ENCODE data around the gene REXO5.

The REXO5 gene

DNA sequence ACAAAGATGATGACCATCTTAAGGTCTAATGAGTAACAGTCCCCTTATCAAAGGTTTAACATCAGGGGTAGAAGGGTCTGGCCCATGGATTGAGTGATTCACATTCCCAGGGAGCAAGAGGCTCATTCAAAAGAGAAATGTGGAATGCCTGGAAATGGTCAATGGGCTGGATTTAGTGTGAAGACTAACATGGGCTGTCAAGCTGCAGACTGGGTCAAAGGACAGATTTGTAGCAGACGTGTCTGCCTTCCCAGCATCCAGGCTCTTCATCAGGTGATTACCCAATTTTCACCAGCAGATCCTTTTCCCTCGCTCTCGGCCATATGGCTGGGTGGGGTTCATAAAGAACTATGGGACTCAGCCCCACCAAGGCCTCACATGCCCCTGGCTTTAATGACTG is 67.0 kb downstream of the REXO5 start:
- Histone ChIP-seq H3K4me1 (ENCODE audit: low read depth, poor library complexity, severe bottlenecking) (peaks cover 44% of the 10 kb centered on the region), H2AFZ (ENCODE audit: low read depth) (no peak overlapping the region), H3K4me3 (IDR thresholded peaks at IDR 0.05; ENCODE audit: insufficient read depth, low read depth, low read length) (no peak overlapping the region), H3K27ac (no peak overlapping the region), H3K79me2 (ENCODE audit: insufficient read depth, low read depth) (no peaks in the 10 kb centered on the region), H3K27me3 (ENCODE audit: insufficient read depth, low read depth) (no peaks in the 10 kb centered on the region; the same call in 1 of the 2 replicates), H3K9ac (no peak overlapping the region), H3K4me2 (peak overlapping the region; percentile 64; the same call in 1 of the 2 replicates), H3K36me3 (ENCODE audit: insufficient read depth) (no peaks in the 10 kb centered on the region), H4K20me1 (ENCODE audit: insufficient read depth) (peaks cover 14% of the 10 kb centered on the region)
- TF ChIP-seq, protein P1, sequence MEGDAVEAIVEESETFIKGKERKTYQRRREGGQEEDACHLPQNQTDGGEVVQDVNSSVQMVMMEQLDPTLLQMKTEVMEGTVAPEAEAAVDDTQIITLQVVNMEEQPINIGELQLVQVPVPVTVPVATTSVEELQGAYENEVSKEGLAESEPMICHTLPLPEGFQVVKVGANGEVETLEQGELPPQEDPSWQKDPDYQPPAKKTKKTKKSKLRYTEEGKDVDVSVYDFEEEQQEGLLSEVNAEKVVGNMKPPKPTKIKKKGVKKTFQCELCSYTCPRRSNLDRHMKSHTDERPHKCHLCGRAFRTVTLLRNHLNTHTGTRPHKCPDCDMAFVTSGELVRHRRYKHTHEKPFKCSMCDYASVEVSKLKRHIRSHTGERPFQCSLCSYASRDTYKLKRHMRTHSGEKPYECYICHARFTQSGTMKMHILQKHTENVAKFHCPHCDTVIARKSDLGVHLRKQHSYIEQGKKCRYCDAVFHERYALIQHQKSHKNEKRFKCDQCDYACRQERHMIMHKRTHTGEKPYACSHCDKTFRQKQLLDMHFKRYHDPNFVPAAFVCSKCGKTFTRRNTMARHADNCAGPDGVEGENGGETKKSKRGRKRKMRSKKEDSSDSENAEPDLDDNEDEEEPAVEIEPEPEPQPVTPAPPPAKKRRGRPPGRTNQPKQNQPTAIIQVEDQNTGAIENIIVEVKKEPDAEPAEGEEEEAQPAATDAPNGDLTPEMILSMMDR (conservative IDR thresholded peaks at IDR 0.05; ENCODE audit: low read depth, low read length) = no peak

DNA sequence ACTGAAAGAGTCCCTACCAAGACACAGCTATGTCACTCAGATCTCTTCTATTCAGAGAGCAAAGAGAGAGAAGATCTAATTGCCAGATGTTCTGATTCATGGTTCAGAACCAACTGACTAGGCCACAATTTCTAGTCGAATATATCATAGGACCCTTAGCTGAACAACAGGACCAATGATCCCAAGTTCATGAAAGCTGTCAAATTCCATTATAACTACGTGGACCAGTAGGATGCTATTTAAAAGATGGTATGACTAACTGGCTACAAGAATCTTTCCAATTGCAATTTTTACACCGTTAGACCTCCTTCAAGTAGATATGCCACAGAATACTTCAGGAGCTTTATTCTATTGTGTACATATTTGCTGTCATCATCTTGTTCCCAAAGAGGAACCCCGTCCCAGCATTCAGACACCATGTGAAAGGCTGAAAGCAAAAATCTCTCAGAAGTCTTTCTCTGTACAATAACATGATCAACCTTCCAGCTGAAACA is 67.8 kb downstream of the REXO5 start:
- Histone ChIP-seq H4K20me1 (ENCODE audit: insufficient read depth) (peaks cover 14% of the 10 kb centered on the region), H3K9ac (no peak overlapping the region), H3K27me3 (ENCODE audit: insufficient read depth, low read depth) (no peaks in the 10 kb centered on the region; the same call in 1 of the 2 replicates), H3K4me1 (ENCODE audit: low read depth, poor library complexity, severe bottlenecking) (peaks cover 44% of the 10 kb centered on the region), H2AFZ (ENCODE audit: low read depth) (no peak overlapping the region), H3K79me2 (ENCODE audit: insufficient read depth, low read depth) (no peaks in the 10 kb centered on the region), H3K4me3 (IDR thresholded peaks at IDR 0.05; ENCODE audit: insufficient read depth, low read depth, low read length) (no peak overlapping the region), H3K4me2 (peak overlapping the region; percentile 64; the same call in 1 of the 2 replicates), H3K27ac (peak overlapping the region; percentile 21; the same call in 1 of the 2 replicates), H3K36me3 (ENCODE audit: insufficient read depth) (no peaks in the 10 kb centered on the region)
- TF ChIP-seq, protein P1 (conservative IDR thresholded peaks at IDR 0.05; ENCODE audit: low read depth, low read length) = no peak

DNA sequence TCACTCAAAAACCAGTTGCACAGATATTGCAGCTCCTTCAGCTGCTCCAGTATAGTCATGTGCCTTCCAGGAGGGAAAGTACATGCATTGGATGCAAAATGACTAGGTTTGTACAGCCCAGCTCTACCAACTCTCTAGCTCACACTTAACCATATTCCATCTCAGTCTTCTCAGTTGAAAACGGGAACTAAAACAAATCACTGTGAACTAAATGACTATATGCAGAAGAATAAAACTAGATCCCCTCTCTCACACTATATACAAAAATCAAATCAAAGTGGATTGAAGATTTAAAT is 69.0 kb downstream of the REXO5 start:
- H3K4me3 ChIP-seq (IDR thresholded peaks at IDR 0.05; ENCODE audit: insufficient read depth, low read depth, low read length) = no peak overlapping the region
- H3K9ac ChIP-seq = no peak overlapping the region
- peaks cover 44% of the 10 kb centered on the region for H3K4me1 ChIP-seq (ENCODE audit: low read depth, poor library complexity, severe bottlenecking)
- H3K27me3 ChIP-seq (ENCODE audit: insufficient read depth, low read depth) = no peaks in the 10 kb centered on the region; the same call in 1 of the 2 replicates
- no peaks in the 10 kb centered on the region for H3K36me3 ChIP-seq (ENCODE audit: insufficient read depth)
- peak overlapping the region; percentile 64 for H3K4me2 ChIP-seq
- peaks cover 14% of the 10 kb centered on the region for H4K20me1 ChIP-seq (ENCODE audit: insufficient read depth)
- TF ChIP-seq, protein P1 (conservative IDR thresholded peaks at IDR 0.05; ENCODE audit: low read depth, low read length) = no peak
- no peak overlapping the region for H2AFZ ChIP-seq (ENCODE audit: low read depth)
- H3K79me2 ChIP-seq (ENCODE audit: insufficient read depth, low read depth) = no peaks in the 10 kb centered on the region
- H3K27ac ChIP-seq = no peak overlapping the region

DNA sequence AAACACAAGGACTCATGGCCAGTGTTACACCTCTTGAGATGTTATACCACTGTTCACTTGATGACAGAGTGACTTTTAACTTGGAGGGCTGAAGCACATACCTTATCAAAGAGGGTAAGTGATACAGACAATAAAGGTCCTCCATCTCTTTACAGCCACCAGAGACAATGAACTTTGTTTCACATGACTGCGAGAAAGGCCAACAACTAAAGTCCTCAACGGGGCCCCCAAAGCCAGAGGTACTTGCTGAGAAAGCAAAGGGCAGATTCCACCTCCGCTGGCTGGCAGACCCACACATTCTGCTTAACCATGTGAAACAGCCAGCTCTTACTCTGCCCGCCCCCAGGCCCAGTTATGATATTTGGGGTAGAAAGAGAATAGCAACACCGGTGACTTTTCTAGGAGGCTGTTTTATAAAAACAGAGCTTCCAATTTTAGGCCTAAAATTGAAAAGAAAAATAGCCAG is 72.4 kb downstream of the REXO5 start:
- H3K27ac ChIP-seq = no peak overlapping the region
- H3K27me3 ChIP-seq (ENCODE audit: insufficient read depth, low read depth) = no peaks in the 10 kb centered on the region; the same call in 1 of the 2 replicates
- no peak overlapping the region for H2AFZ ChIP-seq (ENCODE audit: low read depth)
- H3K4me3 ChIP-seq (IDR thresholded peaks at IDR 0.05; ENCODE audit: insufficient read depth, low read depth, low read length) = no peak overlapping the region
- H3K9ac ChIP-seq = no peak overlapping the region
- no peak overlapping the region for H3K4me2 ChIP-seq
- H3K36me3 ChIP-seq (ENCODE audit: insufficient read depth) = no peaks in the 10 kb centered on the region
- peaks cover 7% of the 10 kb centered on the region for H4K20me1 ChIP-seq (ENCODE audit: insufficient read depth)
- H3K4me1 ChIP-seq (ENCODE audit: low read depth, poor library complexity, severe bottlenecking) = peaks cover 27% of the 10 kb centered on the region
- H3K79me2 ChIP-seq (ENCODE audit: insufficient read depth, low read depth) = no peaks in the 10 kb centered on the region
- TF ChIP-seq, protein P1 (conservative IDR thresholded peaks at IDR 0.05; ENCODE audit: low read depth, low read length) = no peak

Data from KMS-11 (cell line).